Lower leg skin (tissue), 4 donors: ENCODE results near the gene GCM1. TPM values are rescaled to one million over a fixed set of nuclear protein-coding genes. Genes with fewer than 3 reads are reported as not detected.

Experiments used
- DNase-seq, 2 donors: peaks; one replicate each; pipeline ENCODE4 v3.0.0-alpha.2; 2019; ENCODE audit warnings: low spot score in 2 of 2
- H3K4me3 ChIP-seq: fragments of 200-600 bp; sonication (generic); 2 replicates; pipeline ENCODE4 v1.5.1; 2017; ENCODE audit warnings: mild to moderate bottlenecking, low read depth; ENCODE audit not compliant: poor library complexity, severe bottlenecking
- POLR2A ChIP-seq, 2 donors: fragments of 450-650 bp; IDR thresholded peaks; one replicate each; pipeline ENCODE4 v1.6.1; 2016 to 2017; ENCODE audit warnings: antibody characterized with exemption in 2 of 2, mild to moderate bottlenecking in 1 of 2, moderate library complexity in 1 of 2
- WGBS, 2 donors: methylation state at CpG; one replicate each; pipeline ENCODE4 v1.1.5; 2018; 5-methylcytosine and 5-hydroxymethylcytosine counted together
- intact Hi-C: fragments of 100-400 bp; cut with DNase I; formaldehyde crosslinking; loops from one replicate; pipeline ENCODE4 v1.15.0; 2023; ENCODE audit warnings: low total_unique reads
- total RNA-seq, 4 donors: library from RNA; depleted of rRNA; stranded (reverse); fragments of >200 nt; gene quantifications; one replicate each; pipeline ENCODE4 v1.1.0, GENCODE V29; 2016
- TF ChIP-seq, protein P1 (sequence below), 3 donors: fragments of 450-650 bp; IDR thresholded peaks; one replicate each; pipeline ENCODE4 v1.5.1; 2016; ENCODE audit warnings: antibody characterized with exemption in 3 of 3, mild to moderate bottlenecking in 3 of 3, moderate library complexity in 2 of 3

The GCM1 gene
- total RNA-seq, 4 donors from 2014 or later: not detected

DNA sequence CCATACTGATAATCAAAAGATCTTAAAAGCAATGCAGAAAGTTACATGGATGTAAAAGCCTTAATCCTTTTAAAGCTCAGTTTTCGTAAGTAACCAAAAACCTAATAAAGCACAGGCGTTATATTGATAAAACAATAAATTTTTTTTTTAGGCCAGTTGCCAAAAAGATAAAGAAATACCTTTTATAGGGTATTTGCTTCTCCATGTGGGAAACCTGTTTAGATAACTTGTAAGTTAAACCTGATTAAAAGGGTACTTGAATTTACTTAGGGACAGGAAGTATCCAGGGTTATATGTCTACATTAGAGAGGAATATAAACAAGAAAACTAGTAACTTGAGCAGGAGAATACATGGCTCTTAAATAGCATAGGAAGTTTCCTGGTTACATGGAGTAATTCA is 62.3 kb downstream of the GCM1 start:
- intact Hi-C loops: no loop called here
- no peak overlapping the region for H3K4me3 ChIP-seq
- 50 to 77% methylated on average over 2 of the region's 2 CpGs for WGBS, 2 donors
- no peak for DNase-seq
- TF ChIP-seq POLR2A (IDR thresholded peaks at IDR 0.05): no peak
- TF ChIP-seq, protein P1, sequence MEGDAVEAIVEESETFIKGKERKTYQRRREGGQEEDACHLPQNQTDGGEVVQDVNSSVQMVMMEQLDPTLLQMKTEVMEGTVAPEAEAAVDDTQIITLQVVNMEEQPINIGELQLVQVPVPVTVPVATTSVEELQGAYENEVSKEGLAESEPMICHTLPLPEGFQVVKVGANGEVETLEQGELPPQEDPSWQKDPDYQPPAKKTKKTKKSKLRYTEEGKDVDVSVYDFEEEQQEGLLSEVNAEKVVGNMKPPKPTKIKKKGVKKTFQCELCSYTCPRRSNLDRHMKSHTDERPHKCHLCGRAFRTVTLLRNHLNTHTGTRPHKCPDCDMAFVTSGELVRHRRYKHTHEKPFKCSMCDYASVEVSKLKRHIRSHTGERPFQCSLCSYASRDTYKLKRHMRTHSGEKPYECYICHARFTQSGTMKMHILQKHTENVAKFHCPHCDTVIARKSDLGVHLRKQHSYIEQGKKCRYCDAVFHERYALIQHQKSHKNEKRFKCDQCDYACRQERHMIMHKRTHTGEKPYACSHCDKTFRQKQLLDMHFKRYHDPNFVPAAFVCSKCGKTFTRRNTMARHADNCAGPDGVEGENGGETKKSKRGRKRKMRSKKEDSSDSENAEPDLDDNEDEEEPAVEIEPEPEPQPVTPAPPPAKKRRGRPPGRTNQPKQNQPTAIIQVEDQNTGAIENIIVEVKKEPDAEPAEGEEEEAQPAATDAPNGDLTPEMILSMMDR (IDR thresholded peaks at IDR 0.05): no peak

DNA sequence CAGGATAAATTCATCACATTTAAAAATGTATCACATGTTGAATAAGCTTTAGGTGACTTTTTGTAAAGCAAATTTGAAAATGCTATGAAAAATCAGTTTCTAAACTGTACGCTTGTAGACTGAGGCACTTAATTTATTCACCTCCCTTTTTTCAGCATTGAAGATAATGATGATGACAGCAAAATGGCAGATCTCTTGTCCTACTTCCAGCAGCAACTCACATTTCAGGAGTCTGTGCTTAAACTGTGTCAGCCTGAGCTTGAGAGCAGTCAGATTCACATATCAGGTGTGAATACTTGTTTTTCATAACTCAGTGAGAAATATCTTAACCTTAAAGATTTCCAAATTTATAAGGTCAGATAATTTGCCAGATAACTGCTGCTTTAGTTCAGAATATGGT is 67.8 kb downstream of the GCM1 start:
- H3K4me3 ChIP-seq: no peak overlapping the region
- TF ChIP-seq, protein P1 (IDR thresholded peaks at IDR 0.05): no peak
- no peak for TF ChIP-seq POLR2A (IDR thresholded peaks at IDR 0.05)
- DNase-seq: no peak
- intact Hi-C loops: no loop called here
- WGBS, 2 donors: 95 to 100% methylated on average over 1 of the region's 1 CpG

Other genes starting within 250 kb of the GCM1 start
- 10 to 100 TPM; 13.3 to 17.8 (median 16.0) TPM for gene GSTA3, start 239.1 kb downstream of the GCM1 start, total RNA-seq
- 100 to 1,000 TPM; 114 to 148 (median 117) TPM for gene GSTA4, start 153.6 kb downstream of the GCM1 start, total RNA-seq
- 10 to 100 TPM; 13.1 to 22.5 (median 17.4) TPM for gene CILK1, start 87.0 kb downstream of the GCM1 start, total RNA-seq
- 10 to 100 TPM; 22.5 to 45.0 (median 28.3) TPM for gene FBXO9, start 83.4 kb downstream of the GCM1 start, total RNA-seq
- gene ELOVL5, start 200.1 kb upstream of the GCM1 start, total RNA-seq: 10 to 100 TPM; 20.7 to 45.0 (median 38.8) TPM